ENCODE data around the gene FOXL1. TPM values are rescaled to one million over a fixed set of nuclear protein-coding genes. Genes with fewer than 3 reads are reported as not detected.

The FOXL1 gene
- total RNA-seq, 1 donor from 2014 or later = 0.98 TPM

DNA sequence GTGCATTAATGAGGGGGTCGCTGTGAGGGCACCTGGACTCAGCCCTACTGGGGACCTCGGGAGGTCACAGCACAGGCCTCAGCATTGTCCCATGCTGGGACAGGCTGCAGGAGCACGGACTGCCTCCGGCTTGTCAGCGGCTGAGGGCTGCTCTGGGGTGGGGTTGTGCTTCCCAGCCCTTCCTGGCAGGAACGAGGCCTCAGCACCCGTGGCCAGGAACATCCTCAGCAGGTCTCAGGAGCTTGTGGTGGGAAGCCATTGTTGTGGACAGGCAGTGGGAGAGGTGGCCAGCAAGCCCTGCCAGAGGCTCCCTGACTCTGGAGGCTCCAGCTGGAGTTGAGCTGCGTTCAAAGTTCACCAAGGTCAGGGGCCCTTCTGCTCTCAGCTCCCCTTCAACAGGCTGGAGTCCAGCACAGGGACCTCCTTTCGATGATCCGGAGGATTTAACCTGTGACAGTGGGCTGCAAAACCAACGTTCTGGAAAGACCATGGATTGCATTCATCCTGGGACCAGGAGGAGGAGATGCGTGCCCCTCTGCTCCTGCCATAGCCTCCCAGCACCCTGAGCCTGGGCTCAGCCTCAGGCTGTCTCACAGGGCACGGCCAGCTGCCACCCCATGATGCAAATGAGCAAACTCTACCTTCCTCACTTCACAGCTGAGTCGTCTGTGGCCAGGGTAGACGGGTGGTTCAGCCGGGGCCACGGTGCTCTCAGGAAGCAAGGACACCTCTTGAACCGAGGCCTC is 32.6 kb downstream of the FOXL1 start:
- no peaks in the 10 kb centered on the region for H3K9me3 ChIP-seq
- intact Hi-C loops (cut with DNase I) = no loop called here
- H3K4me1 ChIP-seq = no peaks in the 10 kb centered on the region
- no peaks in the 10 kb centered on the region for H3K27me3 ChIP-seq
- TF ChIP-seq POLR2AphosphoS5 (IDR thresholded peaks at IDR 0.05; ENCODE audit: insufficient read depth in 1 of 2, low read depth in 1 of 2) = no peak
- H3K36me3 ChIP-seq = no peaks in the 10 kb centered on the region
- H3K27ac ChIP-seq = no peak overlapping the region
- no peak overlapping the region for H3K4me3 ChIP-seq
- no peak for DNase-seq (ENCODE audit: extremely low spot score in 2 of 2)

DNA sequence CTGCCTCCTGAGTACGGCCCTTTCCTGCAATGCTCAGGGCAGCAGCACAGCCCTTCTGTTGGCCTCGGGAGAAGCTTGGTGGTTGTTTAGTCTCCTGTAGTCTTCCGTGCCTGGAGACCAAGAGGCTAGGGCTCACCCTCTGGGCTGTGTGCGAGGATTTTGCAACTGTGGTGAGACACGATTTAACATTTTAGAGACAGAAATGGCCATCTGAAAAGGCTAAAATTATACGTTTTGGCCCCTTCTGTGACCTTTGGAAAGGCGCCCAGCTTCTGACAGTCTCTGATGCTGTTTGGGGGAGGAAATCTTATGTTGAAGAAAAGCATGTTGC is 33.1 kb downstream of the FOXL1 start:
- TF ChIP-seq POLR2AphosphoS5 (IDR thresholded peaks at IDR 0.05; ENCODE audit: insufficient read depth in 1 of 2, low read depth in 1 of 2) (no peak), POLR2A (IDR thresholded peaks at IDR 0.05) (no peak)
- TF ChIP-seq, protein P1, sequence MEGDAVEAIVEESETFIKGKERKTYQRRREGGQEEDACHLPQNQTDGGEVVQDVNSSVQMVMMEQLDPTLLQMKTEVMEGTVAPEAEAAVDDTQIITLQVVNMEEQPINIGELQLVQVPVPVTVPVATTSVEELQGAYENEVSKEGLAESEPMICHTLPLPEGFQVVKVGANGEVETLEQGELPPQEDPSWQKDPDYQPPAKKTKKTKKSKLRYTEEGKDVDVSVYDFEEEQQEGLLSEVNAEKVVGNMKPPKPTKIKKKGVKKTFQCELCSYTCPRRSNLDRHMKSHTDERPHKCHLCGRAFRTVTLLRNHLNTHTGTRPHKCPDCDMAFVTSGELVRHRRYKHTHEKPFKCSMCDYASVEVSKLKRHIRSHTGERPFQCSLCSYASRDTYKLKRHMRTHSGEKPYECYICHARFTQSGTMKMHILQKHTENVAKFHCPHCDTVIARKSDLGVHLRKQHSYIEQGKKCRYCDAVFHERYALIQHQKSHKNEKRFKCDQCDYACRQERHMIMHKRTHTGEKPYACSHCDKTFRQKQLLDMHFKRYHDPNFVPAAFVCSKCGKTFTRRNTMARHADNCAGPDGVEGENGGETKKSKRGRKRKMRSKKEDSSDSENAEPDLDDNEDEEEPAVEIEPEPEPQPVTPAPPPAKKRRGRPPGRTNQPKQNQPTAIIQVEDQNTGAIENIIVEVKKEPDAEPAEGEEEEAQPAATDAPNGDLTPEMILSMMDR (IDR thresholded peaks at IDR 0.05) = no peak
- no peak overlapping the region for H3K27ac ChIP-seq
- no peaks in the 10 kb centered on the region for H3K36me3 ChIP-seq
- no peak overlapping the region for H3K4me3 ChIP-seq
- H3K27me3 ChIP-seq = no peaks in the 10 kb centered on the region
- no peaks in the 10 kb centered on the region for H3K4me1 ChIP-seq
- H3K9me3 ChIP-seq = no peaks in the 10 kb centered on the region
- DNase-seq (ENCODE audit: extremely low spot score in 2 of 2) = no peak
- intact Hi-C loops (cut with DNase I) = no loop called here

DNA sequence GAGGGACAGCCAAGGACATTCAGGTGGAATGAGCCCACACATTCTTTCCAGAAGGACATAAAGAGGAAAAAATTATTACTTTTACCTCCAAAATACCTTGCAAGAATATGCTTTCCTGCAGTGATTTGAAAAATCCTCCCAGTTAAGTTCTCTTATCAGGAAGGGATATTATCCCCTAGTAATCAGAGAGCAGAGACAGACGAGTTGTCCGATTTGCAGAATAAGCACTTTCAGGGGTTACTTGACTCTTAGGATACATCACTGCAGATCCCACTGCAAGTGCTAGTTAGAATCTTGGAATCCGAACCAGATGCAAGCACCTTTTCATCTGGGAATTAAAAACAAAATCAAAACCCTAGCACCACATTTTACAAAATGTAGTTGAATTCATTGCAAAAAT is 33.6 kb downstream of the FOXL1 start:
- H3K36me3 ChIP-seq = no peaks in the 10 kb centered on the region
- TF ChIP-seq POLR2A (IDR thresholded peaks at IDR 0.05) (no peak), POLR2AphosphoS5 (IDR thresholded peaks at IDR 0.05; ENCODE audit: insufficient read depth in 1 of 2, low read depth in 1 of 2) (no peak)
- TF ChIP-seq, protein P1 (IDR thresholded peaks at IDR 0.05) = no peak
- H3K4me1 ChIP-seq = no peaks in the 10 kb centered on the region
- intact Hi-C loops (cut with DNase I) = no loop called here
- no peak overlapping the region for H3K4me3 ChIP-seq
- H3K27me3 ChIP-seq = no peaks in the 10 kb centered on the region
- no peak for DNase-seq (ENCODE audit: extremely low spot score in 2 of 2)
- H3K27ac ChIP-seq = no peak overlapping the region
- no peaks in the 10 kb centered on the region for H3K9me3 ChIP-seq

DNA sequence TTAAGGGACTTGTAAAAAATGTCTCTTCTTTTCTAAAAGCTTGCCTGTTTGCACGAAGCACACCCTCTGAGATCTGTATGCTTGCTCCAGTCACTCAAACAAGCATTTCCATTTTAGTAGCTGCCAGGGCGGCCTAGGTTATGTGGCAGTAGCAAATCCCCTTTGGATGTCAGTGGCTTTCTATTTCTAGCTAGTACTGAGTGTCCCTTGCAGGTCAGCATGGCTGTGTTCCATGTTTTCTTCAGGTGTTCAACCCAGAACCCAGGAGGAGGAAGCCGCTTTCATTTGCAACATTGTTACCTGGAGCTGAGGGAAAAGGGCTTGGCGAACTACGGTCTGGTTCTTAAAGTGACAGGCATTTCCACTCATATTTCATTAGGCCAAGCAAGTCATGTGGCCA is 36.4 kb downstream of the FOXL1 start:
- intact Hi-C loops (cut with DNase I) = no loop called here

DNA sequence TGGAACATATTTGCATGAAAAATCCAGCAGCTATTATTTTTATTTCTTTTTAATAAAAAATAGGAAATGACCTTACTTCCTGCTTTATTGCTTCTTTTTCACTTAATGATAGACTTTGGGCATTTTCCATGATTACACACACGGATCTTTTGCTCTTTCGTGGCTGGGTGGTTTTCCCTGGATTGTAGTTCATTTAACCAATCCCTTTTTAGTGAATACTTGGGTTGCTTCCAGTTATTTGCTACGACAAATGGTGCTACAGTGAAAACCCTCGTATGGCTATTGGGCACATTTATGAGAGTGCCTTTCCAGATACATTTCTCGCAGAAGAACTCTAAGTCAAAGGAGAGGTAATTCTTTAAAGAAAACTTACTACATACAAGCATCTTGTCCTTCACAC is 38.6 kb downstream of the FOXL1 start:
- Histone ChIP-seq H3K4me1 (no peaks in the 10 kb centered on the region), H3K4me3 (no peak overlapping the region), H3K9me3 (no peaks in the 10 kb centered on the region), H3K27me3 (no peaks in the 10 kb centered on the region), H3K36me3 (no peaks in the 10 kb centered on the region), H3K27ac (no peak overlapping the region)
- no peak for TF ChIP-seq POLR2A (IDR thresholded peaks at IDR 0.05)
- TF ChIP-seq POLR2AphosphoS5 (IDR thresholded peaks at IDR 0.05; ENCODE audit: insufficient read depth in 1 of 2, low read depth in 1 of 2) = no peak
- TF ChIP-seq, protein P1 (IDR thresholded peaks at IDR 0.05) = no peak
- no peak for DNase-seq (ENCODE audit: extremely low spot score in 2 of 2)
- intact Hi-C loops (cut with DNase I) = no loop called here

More for the DNA sequence above, 36.4 kb downstream of the FOXL1 start:
- no peak for TF ChIP-seq POLR2AphosphoS5 (IDR thresholded peaks at IDR 0.05; ENCODE audit: insufficient read depth in 1 of 2, low read depth in 1 of 2)
- TF ChIP-seq POLR2A (IDR thresholded peaks at IDR 0.05) = no peak
- TF ChIP-seq, protein P1 (IDR thresholded peaks at IDR 0.05) = no peak
- no peak overlapping the region for H3K4me3 ChIP-seq
- no peak for DNase-seq (ENCODE audit: extremely low spot score in 2 of 2)
- no peak overlapping the region for H3K27ac ChIP-seq
- no peaks in the 10 kb centered on the region for H3K9me3 ChIP-seq
- no peaks in the 10 kb centered on the region for H3K27me3 ChIP-seq
- H3K4me1 ChIP-seq = no peaks in the 10 kb centered on the region
- no peaks in the 10 kb centered on the region for H3K36me3 ChIP-seq
